Measurements from ENCODE around the gene CLTA. TPM values are rescaled to one million over a fixed set of nuclear protein-coding genes. Genes with fewer than 3 reads are reported as not detected.

CLTA gene, protein sequence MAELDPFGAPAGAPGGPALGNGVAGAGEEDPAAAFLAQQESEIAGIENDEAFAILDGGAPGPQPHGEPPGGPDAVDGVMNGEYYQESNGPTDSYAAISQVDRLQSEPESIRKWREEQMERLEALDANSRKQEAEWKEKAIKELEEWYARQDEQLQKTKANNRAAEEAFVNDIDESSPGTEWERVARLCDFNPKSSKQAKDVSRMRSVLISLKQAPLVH
- total RNA-seq (2021) (146 and 164 TPM in 2 replicates), Bru-seq, nascent RNA (percentile 89 among the genes with signal in this experiment), BruChase-seq, experiment 1, labeled RNA remaining after a 2-hour chase (percentile 78 among the genes with signal in this experiment), BruChase-seq, experiment 2, labeled RNA remaining after a 6-hour chase (percentile 88 among the genes with signal in this experiment)
- long read RNA-seq, transcript CLTA-202 (5 exons, 1,073 nt), result major isoform, 187 of 208 reads
- long read RNA-seq, partial matches to known transcripts, result 8 of 208 reads
- long read RNA-seq, other reads (novel, unspliced or antisense), result 10 of 208 reads

DNA sequence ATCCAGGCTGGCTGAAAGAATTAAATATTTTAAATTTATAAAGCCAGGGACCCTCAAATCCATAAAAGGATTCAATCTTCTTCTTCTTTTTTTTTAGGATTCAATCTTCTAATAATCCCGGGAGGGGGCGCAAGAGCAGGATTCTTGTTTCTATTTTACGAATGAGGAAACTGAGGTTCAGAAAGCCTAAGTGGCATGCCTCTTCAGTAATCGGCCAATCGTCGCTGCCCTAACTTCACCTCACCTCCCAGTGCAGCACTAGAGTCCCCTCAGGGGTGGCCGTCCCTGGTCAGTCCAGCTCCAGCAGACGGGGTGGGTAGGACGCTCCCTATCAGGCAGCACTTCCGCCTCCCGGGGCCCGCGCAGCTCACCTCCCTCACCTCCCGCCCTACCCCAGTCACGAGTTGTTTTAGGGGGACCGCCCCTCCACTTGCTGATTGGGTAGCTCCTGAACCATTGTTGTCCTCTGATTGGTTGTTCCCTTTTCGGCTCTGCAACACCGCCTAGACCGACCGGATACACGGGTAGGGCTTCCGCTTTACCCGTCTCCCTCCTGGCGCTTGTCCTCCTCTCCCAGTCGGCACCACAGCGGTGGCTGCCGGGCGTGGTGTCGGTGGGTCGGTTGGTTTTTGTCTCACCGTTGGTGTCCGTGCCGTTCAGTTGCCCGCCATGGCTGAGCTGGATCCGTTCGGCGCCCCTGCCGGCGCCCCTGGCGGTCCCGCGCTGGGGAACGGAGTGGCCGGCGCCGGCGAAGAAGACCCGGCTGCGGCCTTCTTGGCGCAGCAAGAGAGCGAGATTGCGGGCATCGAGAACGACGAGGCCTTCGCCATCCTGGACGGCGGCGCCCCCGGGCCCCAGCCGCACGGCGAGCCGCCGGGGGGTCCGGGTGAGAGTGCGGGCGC, at the start of gene CLTA:
Gene CLTA, plus strand, starts transcription at position 534 of the 902 bp plus-strand sequence. Its CDS starts 136 bp downstream, at position 670.
- Histone ChIP-seq H3K36me3 (ENCODE audit: low read depth) (peaks cover 4% of the 10 kb centered on the region; the same call in 1 of the 2 replicates), H3K4me2 (peak within 1 kb of the TSS; percentile 96), H4K20me1 (ENCODE audit: insufficient read depth) (peaks cover 37% of the 10 kb centered on the region), H3K9me2 (ENCODE audit: insufficient read depth) (no peaks in the 10 kb centered on the region), H3K4me1 (replicated peaks; ENCODE audit: insufficient read depth) (peaks cover 30% of the 10 kb centered on the region), H2AFZ (peak within 1 kb of the TSS; percentile 82), H3K79me2 (ENCODE audit: low read depth) (peaks cover 47% of the 10 kb centered on the region), H3K9me3 (ENCODE audit: insufficient read depth, low read depth) (no peaks in the 10 kb centered on the region), H3K27me3 (ENCODE audit: insufficient read depth, low read depth) (no peaks in the 10 kb centered on the region), H3K27ac (peak within 1 kb of the TSS; percentile 74), H3K4me3 (peak within 1 kb of the TSS; percentile 91), H3F3A (ENCODE audit: insufficient read depth, low read depth) (peaks cover 10% of the 10 kb centered on the region; the same call in 1 of the 2 replicates)
- intact Hi-C loops (cut with micrococcal nuclease; ENCODE audit: unreplicated experiment), result loop anchor here (2.0 to 10.0 kb wide), 2 partner anchors 88 to 166 kb away; no protein-coding TSS in a partner anchor
- ChIA-PET CTCF (interaction anchor here (1.0 kb wide), 1 partner anchor 46 kb away, joined by 3 read pairs; no protein-coding TSS in a partner anchor), POLR2A (ENCODE audit: unreplicated experiment) (interaction anchor here (0.6 to 0.7 kb wide), 6 partner anchors 15 to 1969 kb away, joined by 3 to 7 read pairs (median 4); partner anchors contain the start of gene GNE)
- no TSS peak for BruUV-seq (replicated peaks)
- DNase-seq, result peak; percentile 93 to 94
- TF ChIP-seq, protein P1, sequence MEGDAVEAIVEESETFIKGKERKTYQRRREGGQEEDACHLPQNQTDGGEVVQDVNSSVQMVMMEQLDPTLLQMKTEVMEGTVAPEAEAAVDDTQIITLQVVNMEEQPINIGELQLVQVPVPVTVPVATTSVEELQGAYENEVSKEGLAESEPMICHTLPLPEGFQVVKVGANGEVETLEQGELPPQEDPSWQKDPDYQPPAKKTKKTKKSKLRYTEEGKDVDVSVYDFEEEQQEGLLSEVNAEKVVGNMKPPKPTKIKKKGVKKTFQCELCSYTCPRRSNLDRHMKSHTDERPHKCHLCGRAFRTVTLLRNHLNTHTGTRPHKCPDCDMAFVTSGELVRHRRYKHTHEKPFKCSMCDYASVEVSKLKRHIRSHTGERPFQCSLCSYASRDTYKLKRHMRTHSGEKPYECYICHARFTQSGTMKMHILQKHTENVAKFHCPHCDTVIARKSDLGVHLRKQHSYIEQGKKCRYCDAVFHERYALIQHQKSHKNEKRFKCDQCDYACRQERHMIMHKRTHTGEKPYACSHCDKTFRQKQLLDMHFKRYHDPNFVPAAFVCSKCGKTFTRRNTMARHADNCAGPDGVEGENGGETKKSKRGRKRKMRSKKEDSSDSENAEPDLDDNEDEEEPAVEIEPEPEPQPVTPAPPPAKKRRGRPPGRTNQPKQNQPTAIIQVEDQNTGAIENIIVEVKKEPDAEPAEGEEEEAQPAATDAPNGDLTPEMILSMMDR (conservative IDR thresholded peaks at IDR 0.05), result peak; percentile 50; the same call in 1 of the 2 replicates
- no peak for TF ChIP-seq EZH2 (IDR thresholded peaks at IDR 0.05; ENCODE audit: low read depth)

DNA sequence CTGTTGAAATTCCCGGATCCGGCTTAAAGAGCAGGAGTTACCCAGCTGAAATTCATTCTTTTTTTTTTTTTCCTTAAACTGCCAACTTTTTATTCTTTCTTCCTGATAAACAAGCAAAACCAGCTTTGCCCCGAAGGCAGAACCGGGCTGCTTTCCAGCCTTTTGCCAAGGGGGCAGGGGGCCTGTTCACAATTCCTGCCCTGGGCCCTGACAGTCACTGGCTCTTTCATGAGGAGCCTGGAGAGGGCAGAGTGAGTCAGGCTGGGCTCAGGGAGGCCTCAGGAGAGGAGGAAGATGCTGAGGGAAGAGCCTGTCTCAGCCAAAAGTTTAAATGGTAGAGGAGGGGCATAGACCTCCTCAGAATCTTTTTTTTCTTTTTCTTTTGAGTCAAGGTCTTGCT, 49.4 kb upstream of the CLTA start:
- peak; percentile 51 to 70 for DNase-seq
- Histone ChIP-seq H3K9me2 (ENCODE audit: insufficient read depth) (no peaks in the 10 kb centered on the region), H3K27me3 (ENCODE audit: insufficient read depth, low read depth) (no peaks in the 10 kb centered on the region), H4K20me1 (ENCODE audit: insufficient read depth) (no peaks in the 10 kb centered on the region), H3K9me3 (ENCODE audit: insufficient read depth, low read depth) (no peaks in the 10 kb centered on the region), H3K4me2 (peak overlapping the region; percentile 26), H2AFZ (no peak overlapping the region), H3F3A (ENCODE audit: insufficient read depth, low read depth) (no peaks in the 10 kb centered on the region), H3K4me1 (replicated peaks; ENCODE audit: insufficient read depth) (peaks cover 13% of the 10 kb centered on the region; the same call in 1 of the 2 replicates), H3K4me3 (no peak overlapping the region), H3K36me3 (ENCODE audit: low read depth) (no peaks in the 10 kb centered on the region), H3K79me2 (ENCODE audit: low read depth) (no peaks in the 10 kb centered on the region), H3K27ac (no peak overlapping the region)
- no TSS peak for BruUV-seq (replicated peaks)
- no peak for TF ChIP-seq EZH2 (IDR thresholded peaks at IDR 0.05; ENCODE audit: low read depth)
- TF ChIP-seq, protein P1 (conservative IDR thresholded peaks at IDR 0.05), result no peak; the same call in 1 of the 2 replicates
- CTCF ChIA-PET, result no interaction called here
- intact Hi-C loops (cut with micrococcal nuclease; ENCODE audit: unreplicated experiment), result loop anchor here (2.0 kb wide), 1 partner anchor 38 kb away; no protein-coding TSS in a partner anchor
- POLR2A ChIA-PET (ENCODE audit: unreplicated experiment), result no interaction called here

DNA sequence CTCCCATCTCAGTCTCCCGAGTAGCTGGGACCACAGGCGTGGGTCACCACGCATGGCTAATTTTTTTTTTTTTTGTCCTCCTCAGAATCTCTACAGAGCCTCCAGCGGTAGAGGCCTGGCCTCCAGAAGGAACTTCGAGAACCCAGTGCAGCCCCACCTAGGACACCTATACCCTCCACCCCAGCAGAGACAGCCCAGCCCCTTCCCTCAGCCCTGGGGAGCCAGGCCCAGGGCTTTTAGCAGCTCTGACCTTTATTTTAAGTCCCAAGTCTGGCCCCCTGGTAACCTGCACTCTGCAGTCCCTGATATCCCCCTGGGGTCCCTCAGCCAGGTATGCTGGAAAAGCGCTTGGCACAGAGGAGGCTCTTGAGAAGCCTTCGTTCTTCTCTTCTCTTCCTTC, 49.0 kb upstream of the CLTA start:
- no TSS peak for BruUV-seq (replicated peaks)
- H3K27me3 ChIP-seq (ENCODE audit: insufficient read depth, low read depth), result no peaks in the 10 kb centered on the region
- no peaks in the 10 kb centered on the region for H4K20me1 ChIP-seq (ENCODE audit: insufficient read depth)
- ChIA-PET CTCF (no interaction called here), POLR2A (ENCODE audit: unreplicated experiment) (no interaction called here)
- no peak overlapping the region for H3K4me3 ChIP-seq
- H3K9me2 ChIP-seq (ENCODE audit: insufficient read depth), result no peaks in the 10 kb centered on the region
- no peak for TF ChIP-seq EZH2 (IDR thresholded peaks at IDR 0.05; ENCODE audit: low read depth)
- TF ChIP-seq, protein P1 (conservative IDR thresholded peaks at IDR 0.05), result no peak
- H3F3A ChIP-seq (ENCODE audit: insufficient read depth, low read depth), result no peaks in the 10 kb centered on the region
- intact Hi-C loops (cut with micrococcal nuclease; ENCODE audit: unreplicated experiment), result loop anchor here (2.0 kb wide), 1 partner anchor 39 kb away; no protein-coding TSS in a partner anchor
- DNase-seq, result no peak
- H3K9me3 ChIP-seq (ENCODE audit: insufficient read depth, low read depth), result no peaks in the 10 kb centered on the region
- H3K79me2 ChIP-seq (ENCODE audit: low read depth), result no peaks in the 10 kb centered on the region
- H3K36me3 ChIP-seq (ENCODE audit: low read depth), result no peaks in the 10 kb centered on the region
- H2AFZ ChIP-seq, result no peak overlapping the region
- H3K4me2 ChIP-seq, result no peak overlapping the region
- no peak overlapping the region for H3K27ac ChIP-seq
- peaks cover 13% of the 10 kb centered on the region; the same call in 1 of the 2 replicates for H3K4me1 ChIP-seq (replicated peaks; ENCODE audit: insufficient read depth)

Measured in PC-9 (cell line).